GM23338 (cell line): ENCODE results near the gene FOCAD. TPM values are rescaled to one million over a fixed set of nuclear protein-coding genes. Genes with fewer than 3 reads are reported as not detected.

ENCODE experiments used
- ATAC-seq: fragments of 200-7000 bp; cut with Tn5 transposase; 3 replicates; pipeline ENCODE4 v1.9.1; 2020
- DNase-seq: peaks from one replicate; pipeline ENCODE4 v3.0.0-alpha.2; 2015; ENCODE audit warnings: low spot score
- H2AFZ ChIP-seq: fragments of 200-600 bp; sonication (generic); 2 replicates; pipeline ENCODE4 v1.8.0; 2016; ENCODE audit warnings: antibody characterized with exemption, mild to moderate bottlenecking, moderate library complexity
- H3F3A ChIP-seq: fragments of 200-600 bp; sonication (generic); replicated peaks from 2 replicates; pipeline ENCODE4 v1.8.0; 2017; ENCODE audit warnings: antibody characterized with exemption, mixed run types, low read depth
- H3K27ac ChIP-seq: fragments of 200-600 bp; sonication (generic); 2 replicates; pipeline ENCODE4 v1.6.1; 2016; ENCODE audit warnings: low read depth
- H3K27me3 ChIP-seq: fragments of 200-600 bp; sonication (generic); 2 replicates; pipeline ENCODE4 v1.8.0; 2016; ENCODE audit warnings: mild to moderate bottlenecking, mixed run types, moderate library complexity; ENCODE audit not compliant: insufficient read depth
- H3K36me3 ChIP-seq: fragments of 200-600 bp; sonication (generic); 2 replicates; pipeline ENCODE4 v1.8.0; 2016; ENCODE audit warnings: mild to moderate bottlenecking; ENCODE audit not compliant: insufficient read depth
- H3K4me1 ChIP-seq: fragments of 200-600 bp; sonication (generic); 2 replicates; pipeline ENCODE4 v1.8.0; 2016; ENCODE audit warnings: mild to moderate bottlenecking, moderate library complexity; ENCODE audit not compliant: insufficient read depth
- H3K4me2 ChIP-seq: fragments of 200-600 bp; sonication (generic); 2 replicates; pipeline ENCODE4 v1.7.1; 2017; ENCODE audit warnings: mixed run types
- H3K4me3 ChIP-seq: fragments of 200-600 bp; sonication (generic); 2 replicates; pipeline ENCODE4 v1.6.1; 2016; ENCODE audit warnings: mixed run types
- H3K79me2 ChIP-seq: fragments of 200-600 bp; sonication (generic); replicated peaks from 2 replicates; pipeline ENCODE4 v1.8.0; 2017; ENCODE audit warnings: mild to moderate bottlenecking; ENCODE audit not compliant: insufficient read depth
- H3K9me2 ChIP-seq: fragments of 200-600 bp; sonication (generic); 2 replicates; pipeline ENCODE4 v1.8.0; 2017; ENCODE audit not compliant: insufficient read depth
- H4K20me1 ChIP-seq: fragments of 200-600 bp; sonication (generic); replicated peaks from 2 replicates; pipeline ENCODE4 v1.8.0; 2017; ENCODE audit warnings: mild to moderate bottlenecking; ENCODE audit not compliant: insufficient read depth
- H3K27ac Mint-ChIP-seq: 2 replicates; pipeline ENCODE4 v1.8.0; 2020; ENCODE audit warnings: inconsistent platforms, mild to moderate bottlenecking, moderate library complexity, mixed read lengths
- H3K27me3 Mint-ChIP-seq: 3 replicates; pipeline ENCODE4 v1.8.0; 2022; ENCODE audit warnings: low read depth, mild to moderate bottlenecking, moderate library complexity, mixed read lengths, inconsistent platforms; ENCODE audit not compliant: insufficient read depth, poor library complexity
- H3K36me3 Mint-ChIP-seq: 3 replicates; pipeline ENCODE4 v1.8.0; 2021; ENCODE audit warnings: low read depth, mild to moderate bottlenecking, inconsistent platforms, moderate library complexity, mixed read lengths
- H3K4me1 Mint-ChIP-seq: 3 replicates; pipeline ENCODE4 v1.8.0; 2020; ENCODE audit warnings: mild to moderate bottlenecking, inconsistent platforms, mixed read lengths
- H3K4me3 Mint-ChIP-seq: 3 replicates; pipeline ENCODE4 v1.8.0; 2021; ENCODE audit warnings: moderate library complexity, mild to moderate bottlenecking, inconsistent platforms, mixed read lengths
- H3K9me3 Mint-ChIP-seq: 3 replicates; pipeline ENCODE4 v1.8.0; 2020; ENCODE audit warnings: moderate library complexity, mild to moderate bottlenecking, inconsistent platforms, mixed read lengths
- CREB1 ChIP-seq: fragments of 250-450 bp; sonication (Bioruptor Pico); IDR thresholded peaks from 2 replicates; pipeline ENCODE4 v1.5.0; 2020; ENCODE audit warnings: low read depth, mild to moderate bottlenecking, moderate library complexity
- CTCF ChIP-seq, 2 experiments: fragments of 200-600 bp in 1 of 2; sonication (generic) in 1 of 2; conservative IDR thresholded peaks; 2 replicates each; pipeline versions ENCODE4 v1.5.1 to v1.6.1; 2016 to 2017; ENCODE audit warnings: antibody characterized with exemption in 2 of 2, low read depth in 2 of 2, mild to moderate bottlenecking in 2 of 2, moderate library complexity in 1 of 2
- EZH2 ChIP-seq: fragments of 200-600 bp; sonication (generic); IDR thresholded peaks from one replicate; pipeline ENCODE4 v1.8.0; 2017; ENCODE audit warnings: antibody characterized with exemption, mild to moderate bottlenecking, low read depth; ENCODE audit not compliant: unreplicated experiment
- EZH2phosphoT487 ChIP-seq: fragments of 200-600 bp; sonication (generic); IDR thresholded peaks from one replicate; pipeline ENCODE4 v1.8.1; 2018; ENCODE audit warnings: antibody characterized with exemption; ENCODE audit not compliant: unreplicated experiment
- JUNB ChIP-seq: IDR thresholded peaks from one replicate; pipeline ENCODE4 v1.6.1; 2016; ENCODE audit warnings: antibody characterized with exemption; ENCODE audit not compliant: unreplicated experiment
- NANOG ChIP-seq: IDR thresholded peaks from 2 replicates; pipeline ENCODE4 v1.6.1; 2016; ENCODE audit warnings: antibody characterized with exemption, borderline replicate concordance
- POLR2AphosphoS5 ChIP-seq: IDR thresholded peaks from 2 replicates; pipeline ENCODE4 v1.6.1; 2016; ENCODE audit warnings: antibody characterized with exemption, low read depth
- STAT1 ChIP-seq: IDR thresholded peaks from one replicate; pipeline ENCODE4 v1.6.1; 2016; ENCODE audit warnings: antibody characterized with exemption; ENCODE audit not compliant: unreplicated experiment
- ZNF114 ChIP-seq: fragments of 250-450 bp; sonication (Bioruptor Pico); IDR thresholded peaks from 2 replicates; pipeline ENCODE4 v1.5.0; 2020; ENCODE audit warnings: mild to moderate bottlenecking, moderate library complexity
- ZNF331 ChIP-seq: fragments of 250-450 bp; sonication (Bioruptor Pico); IDR thresholded peaks from 2 replicates; pipeline ENCODE4 v1.5.0; 2020; ENCODE audit warnings: low read depth, mild to moderate bottlenecking, moderate library complexity
- polyA plus RNA-seq: library from polyadenylated mRNA; unstranded; fragments of >200 nt; fragmentation: Nextera tagmentation; extraction: Ambion mirVana; gene quantifications from 2 replicates; pipeline ENCODE4 v1.2.1, GENCODE V29; 2016
- total RNA-seq: library from RNA; depleted of rRNA; stranded (reverse); fragments of >200 nt; shearing (Covaris generic); gene quantifications from 2 replicates; pipeline ENCODE4 v1.2.3, GENCODE V29; 2014
- TF ChIP-seq, protein P1 (sequence below): IDR thresholded peaks from one replicate; pipeline ENCODE4 v1.6.1; 2018; ENCODE audit warnings: antibody characterized with exemption; ENCODE audit not compliant: unreplicated experiment
- TF ChIP-seq, protein P2 (sequence below): fragments of 250-450 bp; sonication (Bioruptor Pico); IDR thresholded peaks from 2 replicates; pipeline ENCODE4 v1.5.0; 2020; ENCODE audit warnings: mild to moderate bottlenecking, moderate library complexity
- TF ChIP-seq, protein P3 (sequence below): IDR thresholded peaks from 2 replicates; pipeline ENCODE4 v1.6.1; 2016; ENCODE audit warnings: antibody characterized with exemption

Gene FOCAD
- total and polyA plus RNA-seq, 2 experiments from 2014 or later = 13.7 to 66.5 TPM

DNA sequence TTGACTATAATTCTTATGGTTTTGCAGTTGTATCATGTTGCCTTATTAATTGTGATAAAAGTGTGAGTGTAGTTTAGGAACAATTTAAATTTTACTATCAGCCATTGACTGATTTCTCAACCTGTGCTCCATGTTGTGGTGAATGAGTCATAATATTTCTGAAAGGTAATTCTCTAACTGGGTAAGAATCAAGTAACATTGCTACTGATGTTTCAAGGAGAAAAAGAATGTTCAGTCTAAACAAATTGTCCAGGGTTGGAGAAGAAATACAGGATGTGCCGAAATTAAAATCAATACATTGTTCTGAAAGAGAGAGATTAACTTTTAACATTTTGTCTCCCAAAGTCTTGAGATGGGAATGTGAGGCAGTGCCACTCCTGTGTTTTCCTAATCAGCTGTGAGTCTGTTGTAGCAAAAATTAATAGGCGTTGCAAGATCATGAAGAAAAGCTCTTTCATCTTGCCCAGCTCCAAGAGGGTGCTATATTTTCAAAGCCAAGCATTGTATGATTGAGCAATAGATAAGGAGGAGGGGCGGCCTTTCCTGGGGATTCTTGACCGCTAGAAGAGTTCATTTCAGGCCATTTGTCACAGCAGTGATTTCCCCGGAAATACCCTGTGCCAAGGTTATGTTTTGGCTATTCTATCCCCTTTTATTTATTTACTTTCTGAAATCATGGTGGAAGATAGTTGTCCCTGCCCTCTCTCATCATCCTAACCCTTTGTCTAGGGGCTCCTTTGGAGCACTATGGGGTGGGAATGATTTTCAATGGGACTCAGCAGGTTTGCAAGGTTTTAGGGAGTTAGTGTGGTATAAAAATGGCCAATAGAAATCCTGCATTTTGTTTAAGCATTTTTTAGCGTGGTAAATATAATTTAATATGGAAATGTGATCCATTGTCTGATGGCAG, 151.6 kb downstream of the FOCAD start:
- Histone ChIP-seq H3F3A (no peaks in the 10 kb centered on the region), H3K9me2 (no peaks in the 10 kb centered on the region), H3K4me1 (no peaks in the 10 kb centered on the region), H3K4me3 (no peak overlapping the region), H3K79me2 (no peaks in the 10 kb centered on the region), H3K27ac (no peak overlapping the region), H3K27me3 (no peaks in the 10 kb centered on the region), H3K36me3 (no peaks in the 10 kb centered on the region), H2AFZ (no peak overlapping the region), H4K20me1 (no peaks in the 10 kb centered on the region), H3K4me2 (no peak overlapping the region)
- Mint-ChIP-seq H3K9me3 (no peaks in the 10 kb centered on the region), H3K36me3 (no peaks in the 10 kb centered on the region), H3K4me1 (peaks cover 18% of the 10 kb centered on the region), H3K4me3 (no peak overlapping the region), H3K27ac (0 out of 2 replicates have a peak overlapping the region, but pooled peaks have one; percentile 14), H3K27me3 (no peaks in the 10 kb centered on the region)
- TF ChIP-seq EZH2 (no peak), ZNF114 (CRISPR knock-in tag) (no peak), ZNF331 (no peak), JUNB (no peak), NANOG (no peak), STAT1 (no peak), EZH2phosphoT487 (no peak), CREB1 (CRISPR knock-in tag) (no peak), POLR2AphosphoS5 (no peak), CTCF (conservative IDR thresholded peaks at IDR 0.05; ENCODE audit: low read depth in 2 of 2) (no peak)
- TF ChIP-seq, protein P1, sequence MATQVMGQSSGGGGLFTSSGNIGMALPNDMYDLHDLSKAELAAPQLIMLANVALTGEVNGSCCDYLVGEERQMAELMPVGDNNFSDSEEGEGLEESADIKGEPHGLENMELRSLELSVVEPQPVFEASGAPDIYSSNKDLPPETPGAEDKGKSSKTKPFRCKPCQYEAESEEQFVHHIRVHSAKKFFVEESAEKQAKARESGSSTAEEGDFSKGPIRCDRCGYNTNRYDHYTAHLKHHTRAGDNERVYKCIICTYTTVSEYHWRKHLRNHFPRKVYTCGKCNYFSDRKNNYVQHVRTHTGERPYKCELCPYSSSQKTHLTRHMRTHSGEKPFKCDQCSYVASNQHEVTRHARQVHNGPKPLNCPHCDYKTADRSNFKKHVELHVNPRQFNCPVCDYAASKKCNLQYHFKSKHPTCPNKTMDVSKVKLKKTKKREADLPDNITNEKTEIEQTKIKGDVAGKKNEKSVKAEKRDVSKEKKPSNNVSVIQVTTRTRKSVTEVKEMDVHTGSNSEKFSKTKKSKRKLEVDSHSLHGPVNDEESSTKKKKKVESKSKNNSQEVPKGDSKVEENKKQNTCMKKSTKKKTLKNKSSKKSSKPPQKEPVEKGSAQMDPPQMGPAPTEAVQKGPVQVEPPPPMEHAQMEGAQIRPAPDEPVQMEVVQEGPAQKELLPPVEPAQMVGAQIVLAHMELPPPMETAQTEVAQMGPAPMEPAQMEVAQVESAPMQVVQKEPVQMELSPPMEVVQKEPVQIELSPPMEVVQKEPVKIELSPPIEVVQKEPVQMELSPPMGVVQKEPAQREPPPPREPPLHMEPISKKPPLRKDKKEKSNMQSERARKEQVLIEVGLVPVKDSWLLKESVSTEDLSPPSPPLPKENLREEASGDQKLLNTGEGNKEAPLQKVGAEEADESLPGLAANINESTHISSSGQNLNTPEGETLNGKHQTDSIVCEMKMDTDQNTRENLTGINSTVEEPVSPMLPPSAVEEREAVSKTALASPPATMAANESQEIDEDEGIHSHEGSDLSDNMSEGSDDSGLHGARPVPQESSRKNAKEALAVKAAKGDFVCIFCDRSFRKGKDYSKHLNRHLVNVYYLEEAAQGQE = no peak
- TF ChIP-seq, protein P2, sequence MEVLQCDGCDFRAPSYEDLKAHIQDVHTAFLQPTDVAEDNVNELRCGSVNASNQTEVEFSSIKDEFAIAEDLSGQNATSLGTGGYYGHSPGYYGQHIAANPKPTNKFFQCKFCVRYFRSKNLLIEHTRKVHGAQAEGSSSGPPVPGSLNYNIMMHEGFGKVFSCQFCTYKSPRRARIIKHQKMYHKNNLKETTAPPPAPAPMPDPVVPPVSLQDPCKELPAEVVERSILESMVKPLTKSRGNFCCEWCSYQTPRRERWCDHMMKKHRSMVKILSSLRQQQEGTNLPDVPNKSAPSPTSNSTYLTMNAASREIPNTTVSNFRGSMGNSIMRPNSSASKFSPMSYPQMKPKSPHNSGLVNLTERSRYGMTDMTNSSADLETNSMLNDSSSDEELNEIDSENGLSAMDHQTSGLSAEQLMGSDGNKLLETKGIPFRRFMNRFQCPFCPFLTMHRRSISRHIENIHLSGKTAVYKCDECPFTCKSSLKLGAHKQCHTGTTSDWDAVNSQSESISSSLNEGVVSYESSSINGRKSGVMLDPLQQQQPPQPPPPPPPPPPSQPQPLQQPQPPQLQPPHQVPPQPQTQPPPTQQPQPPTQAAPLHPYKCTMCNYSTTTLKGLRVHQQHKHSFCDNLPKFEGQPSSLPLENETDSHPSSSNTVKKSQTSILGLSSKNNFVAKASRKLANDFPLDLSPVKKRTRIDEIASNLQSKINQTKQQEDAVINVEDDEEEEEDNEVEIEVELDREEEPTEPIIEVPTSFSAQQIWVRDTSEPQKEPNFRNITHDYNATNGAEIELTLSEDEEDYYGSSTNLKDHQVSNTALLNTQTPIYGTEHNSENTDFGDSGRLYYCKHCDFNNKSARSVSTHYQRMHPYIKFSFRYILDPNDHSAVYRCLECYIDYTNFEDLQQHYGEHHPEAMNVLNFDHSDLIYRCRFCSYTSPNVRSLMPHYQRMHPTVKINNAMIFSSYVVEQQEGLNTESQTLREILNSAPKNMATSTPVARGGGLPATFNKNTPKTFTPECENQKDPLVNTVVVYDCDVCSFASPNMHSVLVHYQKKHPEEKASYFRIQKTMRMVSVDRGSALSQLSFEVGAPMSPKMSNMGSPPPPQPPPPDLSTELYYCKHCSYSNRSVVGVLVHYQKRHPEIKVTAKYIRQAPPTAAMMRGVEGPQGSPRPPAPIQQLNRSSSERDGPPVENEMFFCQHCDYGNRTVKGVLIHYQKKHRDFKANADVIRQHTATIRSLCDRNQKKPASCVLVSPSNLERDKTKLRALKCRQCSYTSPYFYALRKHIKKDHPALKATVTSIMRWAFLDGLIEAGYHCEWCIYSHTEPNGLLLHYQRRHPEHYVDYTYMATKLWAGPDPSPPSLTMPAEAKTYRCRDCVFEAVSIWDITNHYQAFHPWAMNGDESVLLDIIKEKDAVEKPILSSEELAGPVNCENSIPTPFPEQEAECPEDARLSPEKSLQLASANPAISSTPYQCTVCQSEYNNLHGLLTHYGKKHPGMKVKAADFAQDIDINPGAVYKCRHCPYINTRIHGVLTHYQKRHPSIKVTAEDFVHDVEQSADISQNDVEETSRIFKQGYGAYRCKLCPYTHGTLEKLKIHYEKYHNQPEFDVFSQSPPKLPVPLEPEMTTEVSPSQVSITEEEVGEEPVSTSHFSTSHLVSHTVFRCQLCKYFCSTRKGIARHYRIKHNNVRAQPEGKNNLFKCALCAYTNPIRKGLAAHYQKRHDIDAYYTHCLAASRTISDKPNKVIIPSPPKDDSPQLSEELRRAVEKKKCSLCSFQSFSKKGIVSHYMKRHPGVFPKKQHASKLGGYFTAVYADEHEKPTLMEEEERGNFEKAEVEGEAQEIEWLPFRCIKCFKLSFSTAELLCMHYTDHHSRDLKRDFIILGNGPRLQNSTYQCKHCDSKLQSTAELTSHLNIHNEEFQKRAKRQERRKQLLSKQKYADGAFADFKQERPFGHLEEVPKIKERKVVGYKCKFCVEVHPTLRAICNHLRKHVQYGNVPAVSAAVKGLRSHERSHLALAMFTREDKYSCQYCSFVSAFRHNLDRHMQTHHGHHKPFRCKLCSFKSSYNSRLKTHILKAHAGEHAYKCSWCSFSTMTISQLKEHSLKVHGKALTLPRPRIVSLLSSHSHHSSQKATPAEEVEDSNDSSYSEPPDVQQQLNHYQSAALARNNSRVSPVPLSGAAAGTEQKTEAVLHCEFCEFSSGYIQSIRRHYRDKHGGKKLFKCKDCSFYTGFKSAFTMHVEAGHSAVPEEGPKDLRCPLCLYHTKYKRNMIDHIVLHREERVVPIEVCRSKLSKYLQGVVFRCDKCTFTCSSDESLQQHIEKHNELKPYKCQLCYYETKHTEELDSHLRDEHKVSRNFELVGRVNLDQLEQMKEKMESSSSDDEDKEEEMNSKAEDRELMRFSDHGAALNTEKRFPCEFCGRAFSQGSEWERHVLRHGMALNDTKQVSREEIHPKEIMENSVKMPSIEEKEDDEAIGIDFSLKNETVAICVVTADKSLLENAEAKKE (CRISPR knock-in tag) = no peak
- TF ChIP-seq, protein P3, sequence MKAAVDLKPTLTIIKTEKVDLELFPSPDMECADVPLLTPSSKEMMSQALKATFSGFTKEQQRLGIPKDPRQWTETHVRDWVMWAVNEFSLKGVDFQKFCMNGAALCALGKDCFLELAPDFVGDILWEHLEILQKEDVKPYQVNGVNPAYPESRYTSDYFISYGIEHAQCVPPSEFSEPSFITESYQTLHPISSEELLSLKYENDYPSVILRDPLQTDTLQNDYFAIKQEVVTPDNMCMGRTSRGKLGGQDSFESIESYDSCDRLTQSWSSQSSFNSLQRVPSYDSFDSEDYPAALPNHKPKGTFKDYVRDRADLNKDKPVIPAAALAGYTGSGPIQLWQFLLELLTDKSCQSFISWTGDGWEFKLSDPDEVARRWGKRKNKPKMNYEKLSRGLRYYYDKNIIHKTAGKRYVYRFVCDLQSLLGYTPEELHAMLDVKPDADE = no peak
- no peak for DNase-seq
- peak; percentile 66 for ATAC-seq
